NCI-H69 (cell line): ENCODE measurements around the gene HOXD4.

ENCODE experiments used
- DNase-seq: peaks from one replicate; lab custom pipeline; 2025; lab: John Stamatoyannopoulos, UW

Gene HOXD4

GRCh38 chr2:176114120-176114929, 37.0 kb upstream of the HOXD4 start:
- DNase-seq, result peak; percentile 96

DNA sequence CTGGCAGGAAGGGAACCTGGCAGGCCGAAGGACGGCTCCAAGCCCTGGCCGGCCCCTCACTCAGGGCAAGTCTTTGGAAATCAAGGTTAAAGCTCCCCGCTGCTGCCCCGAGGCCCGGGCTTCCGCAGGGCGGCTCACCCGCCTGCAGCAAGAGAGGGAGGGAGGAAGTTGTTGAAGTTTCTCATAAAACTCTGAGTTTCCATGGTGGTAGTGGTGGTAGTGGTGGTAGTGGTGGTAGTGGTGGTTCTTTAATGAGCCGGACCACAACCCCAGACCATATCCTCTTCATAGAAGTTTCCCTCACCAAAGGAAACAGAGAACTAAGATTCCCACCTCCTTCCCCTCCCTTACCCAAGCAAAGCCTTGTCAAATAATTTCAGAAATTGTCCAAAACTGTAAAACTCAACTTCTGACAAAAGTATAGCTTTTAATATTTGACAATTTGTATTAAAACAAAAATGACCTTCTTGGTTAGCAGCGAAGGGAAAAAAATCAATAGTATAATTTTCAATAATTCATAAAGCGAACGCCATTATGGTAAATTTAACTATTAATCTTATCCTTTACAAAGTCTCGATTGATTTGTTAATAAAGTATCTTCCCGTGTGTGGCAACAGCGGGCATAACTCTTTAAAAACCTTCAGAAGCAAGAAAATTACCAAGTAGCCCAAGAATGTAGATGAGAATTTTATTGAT, 36.3 kb upstream of the HOXD4 start:
- peak; percentile 34 for DNase-seq

DNA sequence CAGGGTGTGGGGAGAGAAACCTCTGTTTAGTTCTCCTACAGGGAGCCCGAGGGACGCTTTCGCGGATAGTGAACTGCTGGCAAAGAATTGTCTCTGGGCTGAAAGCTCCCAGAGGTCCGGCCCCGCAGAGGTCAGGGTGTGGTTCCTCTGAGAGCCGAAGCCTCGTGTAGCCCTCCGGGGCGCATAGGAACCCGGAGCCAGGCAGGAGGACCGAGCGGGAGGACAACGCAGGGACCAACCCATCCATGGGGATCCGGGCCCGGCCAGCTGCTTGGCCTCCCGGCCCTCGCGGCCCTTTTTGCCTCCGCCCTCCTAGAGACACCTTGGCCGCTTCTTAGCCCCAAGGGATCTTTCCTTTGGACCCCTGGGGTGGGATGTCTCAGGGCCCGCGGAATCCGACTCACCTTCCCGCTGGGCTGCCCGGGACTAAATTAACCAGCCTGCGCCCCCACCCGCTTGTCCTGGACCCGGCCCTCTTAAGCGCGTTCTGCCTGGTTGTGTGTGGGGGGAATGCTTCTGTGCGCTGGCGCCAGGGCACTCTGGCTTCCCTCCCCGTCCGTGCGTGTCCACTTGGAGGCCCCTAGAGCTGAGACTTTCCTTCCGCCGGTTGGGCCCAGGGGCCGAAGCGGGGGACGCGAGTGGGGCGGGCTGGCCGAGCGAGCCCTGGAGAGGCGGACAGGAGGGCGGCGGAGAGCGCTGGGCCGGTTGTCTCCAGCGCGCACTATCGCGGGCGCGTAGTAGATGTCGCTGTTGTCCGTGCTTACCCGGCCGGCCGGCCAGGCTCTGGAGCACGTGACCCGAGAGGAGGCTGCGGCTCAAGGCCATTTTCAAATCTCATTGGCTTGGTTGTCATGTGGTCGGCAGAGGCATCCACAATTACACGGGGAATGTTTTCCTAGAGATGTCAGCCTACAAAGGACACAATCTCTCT, 35.2 kb upstream of the HOXD4 start, which contains the start of gene HOXD10:
Gene HOXD10 (plus strand): TSS at position 896 of the 931 bp plus-strand sequence. CDS start 56 bp downstream, outside the sequence.
- no peak for DNase-seq

GRCh38 chr2:176117162-176117822, 34.1 kb upstream of the HOXD4 start:
- DNase-seq, result no peak

DNA sequence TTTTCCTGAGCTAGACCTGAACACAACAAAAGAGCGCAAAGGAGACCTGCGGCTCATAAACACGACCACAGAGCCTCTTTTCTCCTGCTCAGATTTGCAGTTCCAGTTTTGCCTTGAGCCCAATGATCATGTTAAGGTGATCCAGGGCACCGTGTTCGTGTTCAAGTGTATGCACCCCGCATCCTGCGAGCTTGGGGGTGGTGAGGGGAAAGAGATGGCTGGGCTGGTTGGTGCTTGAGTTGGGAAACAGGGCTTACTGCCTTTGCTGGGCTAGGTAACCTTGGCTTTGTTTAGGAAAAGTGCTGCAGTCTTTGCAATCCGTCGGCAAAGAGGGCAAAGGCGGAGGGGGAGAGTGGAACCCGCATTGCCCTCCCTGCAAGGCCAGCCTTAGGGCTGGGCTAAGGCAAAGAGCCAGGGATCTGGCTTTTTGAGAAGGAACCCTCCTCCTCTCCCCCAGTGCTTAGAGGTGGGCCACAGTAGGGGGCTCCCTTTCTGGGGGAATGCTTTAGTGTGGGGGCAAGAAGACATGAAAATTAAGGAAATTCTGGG, 33.5 kb upstream of the HOXD4 start:
- no peak for DNase-seq

GRCh38 chr2:176118601-176119339, 32.6 kb upstream of the HOXD4 start:
- no peak for DNase-seq

- no peak for DNase-seq
These were observed 30.8 kb upstream of the HOXD4 start for GRCh38 chr2:176120364-176121189.

DNA sequence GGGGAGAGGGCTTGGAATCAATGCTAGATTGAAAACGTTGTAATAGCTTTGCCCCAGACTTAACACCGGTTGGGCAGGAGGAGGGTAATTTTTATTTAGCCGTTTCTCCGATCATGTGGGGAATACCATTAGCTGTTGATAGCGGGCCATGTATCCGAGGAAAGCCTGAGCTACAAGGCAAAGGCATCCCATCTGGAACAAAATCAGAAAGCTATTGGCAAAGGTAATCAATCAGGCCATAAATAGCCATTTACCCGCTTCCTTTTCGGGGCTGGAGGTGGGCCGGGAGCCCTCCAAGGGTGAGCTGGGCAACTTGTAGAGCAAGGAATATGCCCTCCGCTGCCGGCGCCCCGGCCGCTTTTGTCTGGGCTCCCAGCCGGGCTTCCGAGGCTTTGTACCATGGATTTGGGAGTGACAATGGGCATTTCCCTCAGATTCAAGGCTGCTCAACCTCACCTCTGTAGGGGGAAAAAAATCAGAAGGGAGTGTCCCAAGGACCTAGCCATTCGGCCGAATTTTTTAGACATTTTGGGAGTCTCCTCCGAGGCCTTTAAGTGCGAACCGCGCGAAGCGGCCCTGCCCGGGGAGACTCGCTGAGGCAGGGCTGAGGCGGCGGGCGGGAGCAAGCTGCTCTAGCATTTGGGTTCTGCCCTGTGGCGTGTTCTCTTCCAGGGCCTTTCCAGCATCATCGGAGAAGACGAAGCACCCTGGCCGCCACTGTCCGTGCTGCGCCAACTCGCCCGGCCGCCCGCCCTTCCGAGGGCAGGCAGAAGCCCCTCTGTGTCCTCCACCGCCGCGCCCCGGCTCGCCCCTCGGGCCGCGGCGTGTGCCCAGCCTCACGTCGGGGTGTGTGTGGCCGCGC, 29.9 kb upstream of the HOXD4 start:
- no peak for DNase-seq

DNA sequence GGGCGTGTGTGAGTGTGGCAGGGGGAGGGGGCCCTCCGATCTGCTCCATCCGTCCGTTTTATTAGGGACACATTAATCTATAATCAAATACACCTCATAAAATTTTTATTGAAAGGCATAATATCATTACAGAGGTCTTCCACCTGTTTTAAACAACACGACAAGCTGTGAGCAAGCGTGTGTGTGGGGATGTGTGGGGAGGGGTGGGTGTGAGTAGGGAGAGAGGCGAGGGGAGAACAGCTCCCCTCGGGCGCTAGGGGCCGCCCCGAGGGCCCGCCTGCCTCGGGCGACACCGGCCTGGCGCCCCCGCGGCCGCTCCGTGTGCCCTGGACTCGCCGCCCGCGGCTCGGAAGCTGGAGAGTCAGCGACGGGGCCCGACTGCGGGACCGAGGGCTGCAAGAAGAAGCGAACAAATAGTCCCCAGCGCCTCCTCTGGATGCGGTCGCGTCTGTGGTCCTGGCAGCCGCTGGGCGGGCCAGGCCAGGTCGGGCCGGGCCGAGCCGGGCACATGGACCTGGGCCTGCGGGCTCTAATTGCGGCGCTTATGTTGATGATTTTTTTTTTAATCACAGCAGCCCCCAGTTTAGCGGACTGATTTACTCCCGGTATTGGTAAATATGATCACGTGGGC, 29.2 kb upstream of the HOXD4 start:
- no peak for DNase-seq

DNA sequence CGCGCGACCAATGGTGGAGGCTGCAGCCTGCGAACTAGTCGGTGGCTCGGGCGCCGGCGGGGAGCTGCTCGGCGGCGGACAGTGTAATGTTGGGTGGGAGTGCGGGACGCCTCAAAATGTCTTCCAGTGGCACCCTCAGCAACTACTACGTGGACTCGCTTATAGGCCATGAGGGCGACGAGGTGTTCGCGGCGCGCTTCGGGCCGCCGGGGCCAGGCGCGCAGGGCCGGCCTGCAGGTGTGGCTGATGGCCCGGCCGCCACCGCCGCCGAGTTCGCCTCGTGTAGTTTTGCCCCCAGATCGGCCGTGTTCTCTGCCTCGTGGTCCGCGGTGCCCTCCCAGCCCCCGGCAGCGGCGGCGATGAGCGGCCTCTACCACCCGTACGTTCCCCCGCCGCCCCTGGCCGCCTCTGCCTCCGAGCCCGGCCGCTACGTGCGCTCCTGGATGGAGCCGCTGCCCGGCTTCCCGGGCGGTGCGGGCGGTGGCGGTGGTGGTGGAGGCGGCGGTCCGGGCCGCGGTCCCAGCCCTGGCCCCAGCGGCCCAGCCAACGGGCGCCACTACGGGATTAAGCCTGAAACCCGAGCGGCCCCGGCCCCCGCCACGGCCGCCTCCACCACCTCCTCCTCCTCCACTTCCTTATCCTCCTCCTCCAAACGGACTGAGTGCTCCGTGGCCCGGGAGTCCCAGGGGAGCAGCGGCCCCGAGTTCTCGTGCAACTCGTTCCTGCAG, 28.5 kb upstream of the HOXD4 start, which contains the start of gene HOXD9:
Gene HOXD9 (plus strand): TSS at position 37 of the 728 bp plus-strand sequence. CDS start 50 bp downstream, at position 87.
- DNase-seq, result no peak

DNA sequence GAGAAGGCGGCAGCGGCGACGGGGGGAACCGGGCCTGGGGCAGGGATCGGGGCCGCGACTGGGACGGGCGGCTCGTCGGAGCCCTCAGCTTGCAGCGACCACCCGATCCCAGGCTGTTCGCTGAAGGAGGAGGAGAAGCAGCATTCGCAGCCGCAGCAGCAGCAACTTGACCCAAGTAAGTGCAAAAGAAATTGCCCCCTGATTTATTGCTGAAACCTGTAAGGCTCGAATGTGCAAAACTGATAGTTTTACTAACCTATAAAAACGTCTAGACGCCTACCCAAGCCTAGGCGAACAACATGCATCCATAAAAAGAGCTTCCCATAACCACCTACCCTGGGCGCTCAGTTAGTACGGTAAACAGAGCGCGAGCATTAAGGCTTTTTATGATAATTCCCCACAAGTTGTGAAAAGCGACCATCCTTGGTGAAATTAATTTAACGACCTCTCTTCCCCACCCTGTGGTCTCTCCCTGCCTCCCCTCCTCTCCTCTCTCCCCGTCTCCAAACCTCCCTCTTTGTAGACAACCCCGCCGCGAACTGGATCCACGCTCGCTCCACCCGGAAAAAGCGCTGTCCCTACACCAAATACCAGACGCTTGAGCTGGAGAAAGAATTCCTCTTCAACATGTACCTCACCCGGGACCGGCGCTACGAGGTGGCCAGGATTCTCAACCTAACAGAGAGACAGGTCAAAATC, 27.8 kb upstream of the HOXD4 start:
- DNase-seq, result no peak

DNA sequence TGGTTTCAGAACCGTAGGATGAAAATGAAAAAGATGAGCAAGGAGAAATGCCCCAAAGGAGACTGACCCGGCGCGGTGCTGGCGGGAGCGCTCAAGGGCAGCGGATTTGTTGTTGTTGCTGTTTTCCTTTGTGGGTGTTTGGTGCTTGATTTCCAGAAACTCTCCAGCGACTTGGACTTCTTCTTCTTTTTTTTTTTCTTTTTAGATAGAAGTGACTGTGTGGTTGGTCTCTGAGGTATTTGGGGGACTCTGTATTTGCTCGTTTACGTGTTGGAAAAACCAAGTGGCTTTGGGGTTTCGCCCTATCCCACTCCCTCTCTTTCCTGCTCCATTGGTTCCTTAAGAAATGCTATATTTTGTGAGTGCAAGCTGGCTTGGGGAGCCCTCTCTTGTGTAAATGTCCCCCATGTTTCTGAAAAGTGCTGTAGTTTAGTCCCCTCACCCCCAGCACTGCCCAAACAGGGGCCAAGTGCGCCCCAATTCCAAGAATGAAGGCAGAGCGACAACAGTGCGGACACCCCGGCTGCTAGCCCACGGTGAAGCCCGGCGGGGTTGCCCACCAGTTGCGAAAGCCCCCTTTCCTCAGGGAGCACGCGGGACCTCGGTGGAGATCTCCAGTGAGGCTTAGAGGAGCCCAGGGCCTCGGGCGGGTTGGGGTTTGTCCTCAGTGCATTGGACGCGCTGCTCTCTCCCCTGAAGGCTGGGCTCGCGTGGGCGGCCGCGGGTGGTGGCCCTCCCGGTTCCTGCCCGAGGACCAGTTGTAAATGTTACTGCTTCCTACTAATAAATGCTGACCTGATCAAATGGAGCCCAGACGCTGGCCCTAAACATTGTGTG, 27.0 kb upstream of the HOXD4 start:
- DNase-seq, result no peak

DNA sequence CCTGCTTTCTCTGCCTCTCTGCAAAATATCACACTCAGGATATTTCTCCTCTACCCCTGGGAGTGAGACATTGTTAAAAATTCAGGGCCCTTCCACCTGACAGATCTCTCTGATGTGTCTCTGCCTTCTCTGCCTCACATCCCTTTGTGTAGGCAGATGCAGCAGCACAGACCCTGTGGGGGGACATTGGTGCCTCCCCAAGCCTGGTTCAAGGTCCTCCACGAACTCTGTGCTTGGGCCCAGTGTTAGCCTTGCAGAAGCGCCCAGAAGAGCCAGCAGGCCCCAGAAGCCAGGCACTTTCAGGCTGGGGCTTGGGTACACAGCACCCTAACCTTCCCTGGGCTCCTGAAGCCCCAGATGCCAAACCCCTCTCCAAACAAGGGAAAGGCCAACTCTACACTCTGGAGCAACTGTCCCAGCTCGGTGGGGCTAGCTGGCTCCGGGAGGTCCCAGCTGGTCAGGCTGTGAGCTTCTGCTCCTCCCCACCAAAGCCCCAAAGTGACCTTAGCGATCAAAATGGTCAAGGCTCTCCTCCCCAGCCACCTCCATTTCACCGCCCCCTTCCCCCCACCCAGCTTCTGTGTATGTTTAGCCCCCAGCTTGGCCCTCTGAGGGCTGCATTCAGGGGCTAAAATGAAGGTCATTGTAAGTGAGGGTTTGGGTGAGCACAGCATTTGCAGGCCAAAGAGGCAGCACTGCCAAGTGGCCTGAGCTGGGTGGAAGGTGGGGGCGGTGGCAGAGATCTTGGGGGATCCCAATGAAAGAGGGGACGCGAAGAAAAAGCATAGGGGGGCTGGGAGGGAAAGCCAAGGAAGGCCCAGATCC, 26.2 kb upstream of the HOXD4 start:
- no peak for DNase-seq

- DNase-seq, result no peak
These were observed 25.6 kb upstream of the HOXD4 start for GRCh38 chr2:176125772-176126054.
